NOMO-1 (cell line): Measurements from ENCODE around the gene ABHD8.

Experiments used
- DNase-seq, 2 experiments: peaks; one replicate each; lab custom pipeline; 2025; ENCODE audit not compliant: unreplicated experiment in 2 of 2; lab: John Stamatoyannopoulos, UW

Gene ABHD8, protein sequence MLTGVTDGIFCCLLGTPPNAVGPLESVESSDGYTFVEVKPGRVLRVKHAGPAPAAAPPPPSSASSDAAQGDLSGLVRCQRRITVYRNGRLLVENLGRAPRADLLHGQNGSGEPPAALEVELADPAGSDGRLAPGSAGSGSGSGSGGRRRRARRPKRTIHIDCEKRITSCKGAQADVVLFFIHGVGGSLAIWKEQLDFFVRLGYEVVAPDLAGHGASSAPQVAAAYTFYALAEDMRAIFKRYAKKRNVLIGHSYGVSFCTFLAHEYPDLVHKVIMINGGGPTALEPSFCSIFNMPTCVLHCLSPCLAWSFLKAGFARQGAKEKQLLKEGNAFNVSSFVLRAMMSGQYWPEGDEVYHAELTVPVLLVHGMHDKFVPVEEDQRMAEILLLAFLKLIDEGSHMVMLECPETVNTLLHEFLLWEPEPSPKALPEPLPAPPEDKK

GRCh38 chr19:17303167-17303939 is at the start of gene ABHD8:
ABHD8 (minus strand) TSS chr19:17303425; CDS start chr19:17301616, 1,809 bp downstream.
- peak; percentile 96 to 97 for DNase-seq

GRCh38 chr19:17352608-17353280 is 49.5 kb upstream of the ABHD8 start:
- no peak for DNase-seq

DNA sequence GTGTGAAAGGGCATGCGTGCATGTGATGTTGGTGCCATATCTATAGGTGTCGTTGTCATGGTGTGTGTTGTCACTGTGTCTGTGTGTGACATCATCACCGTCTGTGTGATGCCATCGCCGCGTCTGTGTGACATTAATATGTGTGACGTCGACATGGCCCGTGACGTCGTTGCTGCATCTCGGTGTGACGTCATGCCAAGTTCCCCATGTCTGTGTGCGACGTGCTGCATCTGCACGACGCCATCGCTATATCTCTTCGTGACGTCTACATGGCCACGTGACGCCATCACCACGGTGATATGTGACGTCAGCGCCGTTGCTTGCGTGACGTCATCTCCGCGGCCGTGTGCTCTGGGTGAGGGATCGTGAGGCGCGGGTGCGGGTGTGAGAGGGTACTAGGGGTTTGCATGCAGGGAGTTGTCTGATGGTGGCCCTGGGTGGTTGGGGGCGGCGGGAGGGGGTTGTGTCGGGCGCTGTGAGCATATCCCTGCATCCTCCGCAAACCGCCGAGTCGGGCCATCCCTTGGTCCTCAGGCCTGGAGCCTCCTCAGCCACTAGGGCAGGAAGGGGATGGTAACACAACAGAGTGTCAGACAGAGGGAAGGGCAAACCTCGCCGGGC is 48.7 kb upstream of the ABHD8 start:
- DNase-seq: peak in 1 of 2 experiments; percentile 0

GRCh38 chr19:17348700-17349099 is 45.5 kb upstream of the ABHD8 start:
- no peak for DNase-seq

DNA sequence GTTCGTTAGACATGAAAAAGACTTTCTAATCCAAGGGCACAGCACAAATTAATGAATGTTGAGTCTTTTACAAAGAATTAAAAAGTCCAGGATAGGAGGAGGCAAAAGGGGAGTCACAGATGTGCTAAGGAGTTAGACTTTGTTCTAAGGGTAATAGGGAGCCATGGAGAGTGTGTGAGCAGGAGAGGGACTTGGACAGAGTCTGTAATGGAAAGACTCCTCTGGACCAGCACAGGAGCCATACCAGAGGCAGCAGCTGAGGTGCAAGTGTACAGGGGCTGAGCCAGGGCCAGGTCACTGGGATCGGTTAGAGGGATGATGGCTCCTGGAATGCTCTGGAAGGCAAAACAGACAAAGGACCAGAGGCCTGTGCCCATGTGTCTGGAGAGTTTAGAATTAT is 44.7 kb upstream of the ABHD8 start:
- no peak for DNase-seq

- DNase-seq: no peak
Observed at GRCh38 chr19:17347361-17347760, 44.1 kb upstream of the ABHD8 start.

- DNase-seq: peak; percentile 47 to 66
Observed at GRCh38 chr19:17346109-17346671, 43.0 kb upstream of the ABHD8 start.

- no peak for DNase-seq
Observed at GRCh38 chr19:17341845-17342244, 38.6 kb upstream of the ABHD8 start.

DNA sequence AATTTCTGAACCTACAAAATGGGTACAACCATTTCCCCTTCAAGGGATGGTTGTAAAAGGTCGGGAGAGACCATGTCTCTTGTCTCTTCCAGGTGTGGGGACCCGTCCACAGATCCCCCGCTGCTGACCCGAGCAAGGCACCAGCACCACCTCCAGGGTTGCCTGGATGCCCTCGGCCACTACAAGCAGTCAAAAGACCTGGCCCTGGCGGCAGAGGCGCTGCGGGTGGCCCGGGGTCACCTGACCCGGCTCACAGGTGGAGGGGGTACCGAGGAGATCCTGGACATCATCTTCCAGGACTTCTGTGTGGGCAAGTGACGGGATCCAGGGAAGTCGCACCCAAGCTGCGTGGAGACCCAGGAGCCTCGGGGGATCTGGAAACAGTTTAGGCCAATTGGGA is 38.2 kb upstream of the ABHD8 start:
- DNase-seq: no peak

- no peak for DNase-seq
Observed at GRCh38 chr19:17340871-17341357, 37.7 kb upstream of the ABHD8 start.

DNA sequence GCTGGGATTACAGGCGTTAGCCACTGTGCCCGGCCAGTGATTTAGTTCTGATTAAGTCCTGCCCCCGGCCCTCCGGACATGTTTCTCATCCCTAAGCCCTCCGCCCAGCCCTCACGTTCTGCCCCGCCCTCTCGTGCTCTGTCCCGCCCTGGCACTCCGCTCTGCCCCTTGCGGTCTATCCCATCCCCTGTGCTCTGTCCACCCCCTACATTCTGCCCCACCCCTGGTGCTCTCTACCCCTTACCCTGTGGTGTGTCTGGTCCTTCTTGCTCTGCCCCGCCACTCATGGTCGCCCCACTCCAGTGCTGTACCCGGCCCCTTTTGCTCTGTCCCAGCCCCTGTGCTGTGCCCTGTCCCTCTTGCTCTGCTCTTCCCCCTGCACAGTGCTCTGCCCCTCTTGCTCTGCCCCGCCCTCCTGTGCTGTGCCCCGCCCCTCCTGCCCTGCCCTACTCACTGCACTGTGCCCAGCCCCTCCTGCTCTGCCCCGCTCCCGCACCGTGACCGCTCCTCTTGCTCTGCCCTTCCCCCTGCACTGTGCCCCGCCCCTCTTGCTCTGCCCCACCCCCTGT is 37.2 kb upstream of the ABHD8 start:
- DNase-seq: no peak

DNA sequence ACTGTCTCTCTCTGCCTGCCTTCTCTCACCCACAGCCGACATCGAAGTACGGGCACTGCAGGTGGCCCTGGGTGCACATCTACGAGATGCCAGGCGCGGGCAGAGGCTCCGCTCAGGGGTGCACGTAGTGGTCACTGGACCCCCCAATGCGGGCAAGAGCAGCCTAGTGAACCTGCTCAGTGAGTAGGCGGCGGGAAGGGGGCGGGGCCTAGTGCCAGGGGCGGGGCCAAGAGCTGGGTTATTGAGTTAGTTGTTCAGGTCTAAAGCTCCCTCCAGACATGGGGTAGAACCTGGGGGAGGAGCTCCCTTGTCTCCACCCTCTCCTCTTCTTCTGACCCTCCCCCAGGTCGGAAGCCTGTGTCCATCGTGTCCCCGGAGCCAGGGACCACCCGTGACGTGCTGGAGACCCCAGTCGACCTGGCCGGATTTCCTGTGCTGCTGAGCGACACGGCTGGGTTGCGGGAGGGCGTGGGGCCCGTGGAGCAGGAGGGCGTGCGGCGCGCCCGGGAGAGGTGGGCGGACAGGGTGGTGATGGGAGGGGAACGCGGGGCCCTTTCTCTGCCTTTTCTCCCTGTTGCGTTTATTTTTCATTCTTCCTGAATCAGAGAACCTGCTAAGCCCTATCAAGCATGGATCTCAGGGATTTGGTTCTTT is 36.0 kb upstream of the ABHD8 start:
- no peak for DNase-seq

DNA sequence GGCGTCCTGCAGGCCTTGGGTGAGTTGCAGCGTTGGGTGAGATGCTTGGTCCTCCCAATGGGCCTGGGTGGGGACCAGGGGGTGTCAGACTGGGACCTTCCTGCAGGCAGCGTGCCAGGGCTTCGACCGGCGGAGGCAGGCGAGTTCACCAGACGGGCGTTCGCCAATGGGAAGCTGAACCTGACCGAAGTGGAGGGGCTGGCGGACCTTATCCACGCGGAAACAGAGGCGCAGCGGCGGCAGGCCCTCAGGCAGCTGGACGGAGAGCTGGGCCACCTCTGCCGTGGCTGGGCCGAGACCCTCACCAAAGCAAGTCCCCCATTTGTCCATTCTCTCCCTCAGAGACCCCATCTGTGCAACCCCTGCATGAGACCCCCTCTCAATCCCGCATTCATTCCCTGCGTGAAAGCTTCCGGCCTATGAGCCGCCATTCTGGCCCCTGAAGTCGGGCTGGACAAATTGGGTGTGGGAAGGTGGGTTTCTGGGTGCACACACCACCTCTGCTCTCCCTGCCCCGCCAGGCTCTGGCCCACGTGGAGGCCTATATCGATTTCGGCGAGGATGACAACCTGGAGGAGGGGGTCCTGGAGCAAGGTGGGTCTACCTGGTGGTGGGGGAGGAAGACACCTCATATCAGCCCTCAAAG is 35.3 kb upstream of the ABHD8 start:
- no peak for DNase-seq

DNA sequence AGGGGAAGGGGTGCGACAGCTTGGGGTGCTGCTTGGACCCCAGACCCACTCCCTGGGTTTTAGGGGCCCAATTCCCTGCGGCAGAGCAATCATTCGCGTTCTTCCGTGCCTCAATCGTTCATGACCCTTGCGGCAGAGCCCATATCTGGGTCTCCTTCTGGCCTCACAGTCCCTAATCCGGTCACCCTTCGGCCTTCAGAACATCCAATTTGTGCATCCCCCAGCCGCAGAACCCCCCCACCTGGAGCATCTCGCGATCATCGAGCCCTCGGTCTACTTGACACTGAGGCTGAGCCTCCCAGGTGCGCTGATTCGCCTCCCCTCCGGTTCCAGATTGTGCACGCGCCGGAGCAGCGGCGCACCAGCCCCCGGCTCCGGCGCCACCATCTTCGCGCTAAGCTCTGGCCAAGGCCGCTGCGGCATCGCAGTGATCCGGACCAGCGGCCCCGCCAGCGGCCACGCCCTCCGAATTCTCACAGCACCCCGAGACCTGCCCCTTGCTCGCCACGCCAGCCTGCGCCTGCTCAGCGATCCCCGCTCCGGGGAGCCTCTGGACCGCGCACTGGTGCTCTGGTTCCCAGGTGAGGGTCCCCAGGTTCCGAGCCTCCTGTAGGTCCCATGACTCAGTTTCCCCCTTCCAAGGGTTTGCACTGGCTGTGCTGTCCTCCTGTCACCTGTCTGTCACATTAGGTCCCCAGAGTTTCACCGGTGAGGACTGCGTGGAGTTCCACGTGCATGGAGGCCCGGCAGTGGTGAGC is 34.6 kb upstream of the ABHD8 start:
- peak; percentile 5 to 25 for DNase-seq

GRCh38 chr19:17336872-17337674 is 33.8 kb upstream of the ABHD8 start, which contains the start of gene GTPBP3:
GTPBP3 (plus strand) TSS chr19:17337553; CDS start chr19:17337612, 59 bp downstream.
- DNase-seq: peak; percentile 97 to 99

- no peak for DNase-seq
Observed at GRCh38 chr19:17335575-17335974, 32.4 kb upstream of the ABHD8 start.
